Ectodermal cell (in vitro differentiated cells): ENCODE results near the gene EDAR.

Experiments
- H3K27ac ChIP-seq: 2 replicates; pipeline ENCODE4 v1.7.0; 2013; ENCODE audit warnings: mild to moderate bottlenecking, low read depth, low read length; ENCODE audit not compliant: insufficient read depth, poor library complexity, severe bottlenecking
- H3K27me3 ChIP-seq: 2 replicates; pipeline ENCODE4 v1.7.0; 2013; ENCODE audit warnings: mild to moderate bottlenecking, low read length; ENCODE audit not compliant: insufficient read depth, control insufficient read depth, poor library complexity, severe bottlenecking
- H3K36me3 ChIP-seq: one replicate; pipeline ENCODE4 v1.7.0; 2013; ENCODE audit warnings: low read length; ENCODE audit not compliant: control insufficient read depth, insufficient read depth
- H3K4me1 ChIP-seq: one replicate; pipeline ENCODE4 v1.7.0; 2013; ENCODE audit warnings: low read length; ENCODE audit not compliant: control insufficient read depth, insufficient read depth
- H3K4me3 ChIP-seq: 2 replicates; pipeline ENCODE4 v1.7.0; 2013; ENCODE audit warnings: low read depth, low read length, control low read depth; ENCODE audit not compliant: insufficient read depth
- H3K9me3 ChIP-seq: 2 replicates; pipeline ENCODE4 v1.7.0; 2013; ENCODE audit warnings: mild to moderate bottlenecking, low read length, moderate library complexity; ENCODE audit not compliant: control insufficient read depth
- WGBS, 2 experiments: methylation state at CpG; one replicate each; pipeline ENCODE4 v1.1.7; 2013; ENCODE audit warnings: missing lambda C conversion rate in 2 of 2; 5-methylcytosine and 5-hydroxymethylcytosine counted together

Gene EDAR

GRCh38 chr2:108898315-108899082, 90.5 kb downstream of the EDAR start:
- Histone ChIP-seq H3K4me3 (no peak overlapping the region), H3K9me3 (no peaks in the 10 kb centered on the region), H3K27ac (no peak overlapping the region), H3K4me1 (peaks cover 5% of the 10 kb centered on the region), H3K36me3 (no peaks in the 10 kb centered on the region), H3K27me3 (no peaks in the 10 kb centered on the region)
- 83 to 100% methylated on average over 1 of the region's 1 CpG for WGBS, 2 experiments

- Histone ChIP-seq H3K27ac (no peak overlapping the region), H3K36me3 (no peaks in the 10 kb centered on the region), H3K4me3 (no peak overlapping the region), H3K4me1 (peaks cover 5% of the 10 kb centered on the region), H3K9me3 (no peaks in the 10 kb centered on the region), H3K27me3 (no peaks in the 10 kb centered on the region)
- WGBS, 2 experiments, result 93 to 94% methylated on average over 13 of the region's 13 CpGs
Observed at GRCh38 chr2:108896741-108897140, 92.3 kb downstream of the EDAR start.

GRCh38 chr2:108895188-108895587, 93.8 kb downstream of the EDAR start:
- WGBS, 2 experiments, result 100% methylated on average over 2 of the region's 2 CpGs; no CpG with 5 or more reads in 1 of the 2 experiments
- H3K9me3 ChIP-seq, result no peaks in the 10 kb centered on the region
- H3K27me3 ChIP-seq, result no peaks in the 10 kb centered on the region
- H3K36me3 ChIP-seq, result no peaks in the 10 kb centered on the region
- peaks cover 5% of the 10 kb centered on the region for H3K4me1 ChIP-seq
- no peak overlapping the region for H3K4me3 ChIP-seq
- no peak overlapping the region for H3K27ac ChIP-seq

DNA sequence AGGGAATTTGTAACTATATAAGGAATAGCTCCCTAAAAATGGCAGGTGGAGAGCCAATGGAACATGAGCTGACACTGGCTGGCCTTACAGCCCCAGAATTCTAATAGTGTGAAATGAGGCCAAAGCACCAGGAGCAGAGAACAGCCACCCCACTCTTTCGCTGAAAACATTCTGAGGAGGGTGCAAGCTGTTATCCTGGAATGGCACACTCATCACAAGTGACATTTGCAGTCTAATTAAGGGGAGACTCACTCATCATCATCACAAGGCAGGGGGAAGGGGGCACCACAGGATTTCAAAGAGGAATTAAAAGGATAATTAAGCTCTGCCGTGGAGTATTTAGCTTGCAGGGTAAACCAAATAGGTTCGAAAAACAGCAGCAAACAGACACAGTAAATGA, 94.3 kb downstream of the EDAR start:
- WGBS, 2 experiments, result 75 to 85% methylated on average over 2 to 3 of the region's 3 CpGs

GRCh38 chr2:108893277-108893676, 95.7 kb downstream of the EDAR start:
- peaks cover 5% of the 10 kb centered on the region for H3K4me1 ChIP-seq
- WGBS, 2 experiments, result 100% methylated on average over 1 of the region's 1 CpG

More for the DNA sequence above, 94.3 kb downstream of the EDAR start:
- Histone ChIP-seq H3K9me3 (no peaks in the 10 kb centered on the region), H3K4me1 (peaks cover 5% of the 10 kb centered on the region), H3K27ac (no peak overlapping the region), H3K36me3 (no peaks in the 10 kb centered on the region), H3K27me3 (no peaks in the 10 kb centered on the region), H3K4me3 (no peak overlapping the region)

GRCh38 chr2:108889907-108890306, 99.1 kb downstream of the EDAR start:
- 88 to 95% methylated on average over 1 of the region's 1 CpG for WGBS, 2 experiments
- no peaks in the 10 kb centered on the region for H3K27me3 ChIP-seq
- no peak overlapping the region for H3K27ac ChIP-seq
- no peaks in the 10 kb centered on the region for H3K36me3 ChIP-seq
- H3K4me1 ChIP-seq, result peaks cover 5% of the 10 kb centered on the region
- no peaks in the 10 kb centered on the region for H3K9me3 ChIP-seq
- H3K4me3 ChIP-seq, result no peak overlapping the region

More at GRCh38 chr2:108893277-108893676, 95.7 kb downstream of the EDAR start:
- Histone ChIP-seq H3K27ac (no peak overlapping the region), H3K27me3 (no peaks in the 10 kb centered on the region), H3K9me3 (no peaks in the 10 kb centered on the region), H3K36me3 (no peaks in the 10 kb centered on the region), H3K4me3 (no peak overlapping the region)

DNA sequence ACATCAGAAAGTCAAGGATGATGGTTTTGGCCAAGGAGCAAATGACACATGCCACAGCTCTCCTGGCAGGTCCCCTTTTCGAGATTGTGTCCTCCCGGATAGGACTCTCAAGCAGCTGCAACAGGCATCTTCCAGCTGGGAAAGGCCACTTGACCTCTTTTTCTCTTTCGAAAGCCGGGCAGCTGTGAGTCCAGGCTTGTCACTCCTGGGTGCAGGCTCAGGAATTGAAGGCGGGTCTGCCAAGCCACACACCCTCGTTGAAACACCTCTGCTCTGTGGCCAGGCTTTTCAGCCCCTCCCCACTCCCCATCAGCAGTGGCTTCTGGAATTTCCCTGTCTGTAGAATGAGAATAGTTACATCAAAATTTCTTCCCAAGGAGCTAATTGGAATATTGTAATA, 104.4 kb downstream of the EDAR start:
- Histone ChIP-seq H3K36me3 (no peaks in the 10 kb centered on the region), H3K4me1 (peaks cover 3% of the 10 kb centered on the region), H3K27me3 (no peaks in the 10 kb centered on the region), H3K4me3 (no peak overlapping the region), H3K27ac (no peak overlapping the region), H3K9me3 (no peaks in the 10 kb centered on the region)
- 61 to 64% methylated on average over 6 of the region's 6 CpGs for WGBS, 2 experiments

DNA sequence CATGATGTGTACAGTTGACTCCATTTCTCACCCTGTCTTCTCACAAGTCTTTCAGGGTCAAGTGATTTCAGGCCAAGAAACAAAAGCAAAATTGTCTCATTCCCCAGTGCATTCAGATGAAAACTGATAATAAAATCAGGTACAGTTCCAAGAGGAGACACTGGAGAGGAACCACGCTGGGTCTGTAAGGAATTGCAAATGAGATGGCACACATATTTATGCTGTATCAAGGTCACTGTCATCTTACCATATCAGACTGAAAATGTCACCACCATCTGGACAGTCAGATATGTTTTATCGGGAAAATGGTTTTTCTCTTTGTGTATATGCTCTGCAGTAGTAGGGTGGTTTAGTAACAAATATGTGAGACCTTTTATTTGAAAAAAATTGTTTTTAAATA, 110.7 kb downstream of the EDAR start:
- no peaks in the 10 kb centered on the region for H3K4me1 ChIP-seq
- WGBS, 2 experiments, result 47 to 50% methylated on average over 2 of the region's 2 CpGs
- no peaks in the 10 kb centered on the region for H3K27me3 ChIP-seq
- no peak overlapping the region for H3K27ac ChIP-seq
- no peaks in the 10 kb centered on the region for H3K9me3 ChIP-seq
- no peak overlapping the region for H3K4me3 ChIP-seq
- H3K36me3 ChIP-seq, result peaks cover 16% of the 10 kb centered on the region

DNA sequence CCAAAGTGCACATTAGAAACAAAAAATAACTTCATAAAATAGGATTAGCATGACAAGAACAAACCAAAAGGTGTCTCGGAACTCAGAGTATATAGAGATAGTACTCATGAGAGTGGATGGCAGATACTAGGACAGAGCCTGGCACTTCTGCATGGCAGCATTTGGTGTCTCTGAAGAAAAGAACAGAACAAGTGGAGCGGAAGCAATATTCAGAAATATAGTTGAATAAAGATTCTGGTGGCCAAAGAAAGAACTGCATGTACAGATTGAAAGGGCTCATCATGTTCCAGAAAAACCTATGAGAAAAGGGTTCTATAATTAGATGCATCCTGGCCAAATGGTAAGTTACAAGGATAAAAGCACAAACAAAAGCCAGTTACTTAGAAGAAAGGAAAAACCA, 111.5 kb downstream of the EDAR start:
- H3K4me1 ChIP-seq, result no peaks in the 10 kb centered on the region
- 95 to 98% methylated on average over 2 of the region's 2 CpGs for WGBS, 2 experiments
- H3K9me3 ChIP-seq, result no peaks in the 10 kb centered on the region
- H3K27me3 ChIP-seq, result no peaks in the 10 kb centered on the region
- peaks cover 16% of the 10 kb centered on the region for H3K36me3 ChIP-seq
- H3K4me3 ChIP-seq, result no peak overlapping the region
- H3K27ac ChIP-seq, result no peak overlapping the region

GRCh38 chr2:108870069-108870644, 118.9 kb downstream of the EDAR start:
- H3K27me3 ChIP-seq, result no peaks in the 10 kb centered on the region
- 95 to 97% methylated on average over 5 of the region's 5 CpGs for WGBS, 2 experiments
- H3K4me3 ChIP-seq, result no peak overlapping the region
- peaks cover 24% of the 10 kb centered on the region for H3K36me3 ChIP-seq
- H3K27ac ChIP-seq, result no peak overlapping the region
- no peaks in the 10 kb centered on the region for H3K4me1 ChIP-seq
- H3K9me3 ChIP-seq, result no peaks in the 10 kb centered on the region
